Measurements from ENCODE around the gene KIAA1549. TPM values are rescaled to one million over a fixed set of nuclear protein-coding genes. Genes with fewer than 3 reads are reported as not detected.
"Not testable (repeated sequence)": the region's sequence is repeated elsewhere in the genome, so short reads cannot be mapped to it uniquely, and the experiment has no call there.

Gene KIAA1549
- total and polyA plus RNA-seq, 4 donors = 0.13 to 0.89 (median 0.42) TPM

- no peak for DNase-seq (ENCODE audit: low spot score)
- no peak for TF ChIP-seq NR2F2 (IDR thresholded peaks at IDR 0.05)
- no peak for TF ChIP-seq FOXA1 (IDR thresholded peaks at IDR 0.05)
- TF ChIP-seq ATF3 (IDR thresholded peaks at IDR 0.05) = no peak
- TF ChIP-seq RAD21 (IDR thresholded peaks at IDR 0.05) = no peak
- TF ChIP-seq, protein P1, sequence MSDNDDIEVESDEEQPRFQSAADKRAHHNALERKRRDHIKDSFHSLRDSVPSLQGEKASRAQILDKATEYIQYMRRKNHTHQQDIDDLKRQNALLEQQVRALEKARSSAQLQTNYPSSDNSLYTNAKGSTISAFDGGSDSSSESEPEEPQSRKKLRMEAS (IDR thresholded peaks at IDR 0.05) = no peak
- TF ChIP-seq, protein P2, sequence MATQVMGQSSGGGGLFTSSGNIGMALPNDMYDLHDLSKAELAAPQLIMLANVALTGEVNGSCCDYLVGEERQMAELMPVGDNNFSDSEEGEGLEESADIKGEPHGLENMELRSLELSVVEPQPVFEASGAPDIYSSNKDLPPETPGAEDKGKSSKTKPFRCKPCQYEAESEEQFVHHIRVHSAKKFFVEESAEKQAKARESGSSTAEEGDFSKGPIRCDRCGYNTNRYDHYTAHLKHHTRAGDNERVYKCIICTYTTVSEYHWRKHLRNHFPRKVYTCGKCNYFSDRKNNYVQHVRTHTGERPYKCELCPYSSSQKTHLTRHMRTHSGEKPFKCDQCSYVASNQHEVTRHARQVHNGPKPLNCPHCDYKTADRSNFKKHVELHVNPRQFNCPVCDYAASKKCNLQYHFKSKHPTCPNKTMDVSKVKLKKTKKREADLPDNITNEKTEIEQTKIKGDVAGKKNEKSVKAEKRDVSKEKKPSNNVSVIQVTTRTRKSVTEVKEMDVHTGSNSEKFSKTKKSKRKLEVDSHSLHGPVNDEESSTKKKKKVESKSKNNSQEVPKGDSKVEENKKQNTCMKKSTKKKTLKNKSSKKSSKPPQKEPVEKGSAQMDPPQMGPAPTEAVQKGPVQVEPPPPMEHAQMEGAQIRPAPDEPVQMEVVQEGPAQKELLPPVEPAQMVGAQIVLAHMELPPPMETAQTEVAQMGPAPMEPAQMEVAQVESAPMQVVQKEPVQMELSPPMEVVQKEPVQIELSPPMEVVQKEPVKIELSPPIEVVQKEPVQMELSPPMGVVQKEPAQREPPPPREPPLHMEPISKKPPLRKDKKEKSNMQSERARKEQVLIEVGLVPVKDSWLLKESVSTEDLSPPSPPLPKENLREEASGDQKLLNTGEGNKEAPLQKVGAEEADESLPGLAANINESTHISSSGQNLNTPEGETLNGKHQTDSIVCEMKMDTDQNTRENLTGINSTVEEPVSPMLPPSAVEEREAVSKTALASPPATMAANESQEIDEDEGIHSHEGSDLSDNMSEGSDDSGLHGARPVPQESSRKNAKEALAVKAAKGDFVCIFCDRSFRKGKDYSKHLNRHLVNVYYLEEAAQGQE (IDR thresholded peaks at IDR 0.05) = no peak
- TF ChIP-seq HNF4A (conservative IDR thresholded peaks at IDR 0.05) = no peak
- TF ChIP-seq ZBTB33 (IDR thresholded peaks at IDR 0.05) = no peak
- TF ChIP-seq TAF1 (conservative IDR thresholded peaks at IDR 0.05) = no peak
- TF ChIP-seq SP1 (IDR thresholded peaks at IDR 0.05) = no peak
- no peak for TF ChIP-seq RXRA (IDR thresholded peaks at IDR 0.05)
- TF ChIP-seq YY1 (IDR thresholded peaks at IDR 0.05) = no peak
- TF ChIP-seq JUND (IDR thresholded peaks at IDR 0.05) = no peak
- no peak for TF ChIP-seq FOXA2 (IDR thresholded peaks at IDR 0.05)
- no peak overlapping the region for H3K9ac ChIP-seq (ENCODE audit: low read depth in 1 of 2, low read length in 2 of 2)
- H3K4me1 ChIP-seq (ENCODE audit: control insufficient read depth in 4 of 4, insufficient read depth in 4 of 4, low read length in 3 of 4) = no peaks in the 10 kb centered on the region
- peaks cover 0 to 6% (median 0%) of the 10 kb centered on the region in 4 donors for H3K27me3 ChIP-seq (ENCODE audit: control insufficient read depth in 4 of 4, insufficient read depth in 4 of 4, low read length in 3 of 4)
- 80% methylated on average over 5 of the region's 5 CpGs for WGBS
- H3K36me3 ChIP-seq (ENCODE audit: control insufficient read depth in 4 of 4, insufficient read depth in 3 of 4, low read depth in 1 of 4, low read length in 3 of 4) = no peaks in the 10 kb centered on the region
- H3K9me3 ChIP-seq (ENCODE audit: control insufficient read depth in 4 of 4, low read length in 3 of 4) = no peaks in the 10 kb centered on the region
- no peak overlapping the region for H3K4me3 ChIP-seq (ENCODE audit: low read depth in 1 of 3, low read length in 3 of 3)
- no peak overlapping the region for H3K27ac ChIP-seq (ENCODE audit: low read depth in 1 of 2, low read length in 2 of 2)
Observed at GRCh38 chr7:138798836-138799235, 182.4 kb downstream of the KIAA1549 start.

DNA sequence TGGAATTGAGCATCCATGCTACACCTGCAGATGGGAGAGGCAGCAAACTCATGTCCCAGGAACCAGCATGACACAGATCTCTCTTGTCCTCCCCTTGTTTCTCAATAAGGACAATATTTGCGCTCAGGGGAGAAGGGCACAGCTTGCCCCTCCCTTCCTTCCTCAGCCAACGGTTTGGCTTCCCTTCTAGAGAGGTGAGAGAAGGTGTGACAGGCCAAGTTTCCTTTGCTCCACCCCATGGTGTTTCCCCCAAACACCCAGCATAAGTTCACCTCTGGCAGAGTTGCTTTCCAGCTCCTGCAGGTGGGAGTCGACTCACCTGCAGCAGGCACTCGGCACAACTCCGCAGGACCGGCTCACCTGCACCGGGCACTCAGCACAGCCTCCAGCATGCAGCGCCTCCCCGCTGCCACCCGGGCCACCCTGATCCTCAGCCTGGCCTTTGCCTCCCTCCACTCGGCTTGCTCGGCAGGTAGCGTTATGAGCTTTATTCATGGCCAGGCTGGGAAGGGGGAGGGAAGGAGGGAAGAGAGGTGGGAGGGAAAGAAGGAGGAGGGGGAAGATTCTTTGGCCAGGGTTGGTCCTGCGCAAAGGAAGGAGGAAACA, 183.4 kb downstream of the KIAA1549 start, which contains the start of the genes ATP6V0A4 and TMEM213:
Gene ATP6V0A4 (minus strand): TSS at position 482 of the 606 bp plus-strand sequence. CDS start 26,949 bp downstream, outside the sequence.
Gene TMEM213 (plus strand): TSS at position 280 of the 606 bp plus-strand sequence. CDS start 111 bp downstream, at position 391.
- DNase-seq (ENCODE audit: low spot score) = no peak
- Histone ChIP-seq H3K4me3 (ENCODE audit: low read depth in 1 of 3, low read length in 3 of 3) (no peak within 1 kb of the TSS), H3K9me3 (ENCODE audit: control insufficient read depth in 4 of 4, low read length in 3 of 4) (no peaks in the 10 kb centered on the region), H3K9ac (ENCODE audit: low read depth in 1 of 2, low read length in 2 of 2) (no peak within 1 kb of the TSS), H3K27ac (ENCODE audit: low read depth in 1 of 2, low read length in 2 of 2) (no peak within 1 kb of the TSS), H3K36me3 (ENCODE audit: control insufficient read depth in 4 of 4, insufficient read depth in 3 of 4, low read depth in 1 of 4, low read length in 3 of 4) (no peaks in the 10 kb centered on the region), H3K4me1 (ENCODE audit: control insufficient read depth in 4 of 4, insufficient read depth in 4 of 4, low read length in 3 of 4) (no peaks in the 10 kb centered on the region), H3K27me3 (ENCODE audit: control insufficient read depth in 4 of 4, insufficient read depth in 4 of 4, low read length in 3 of 4) (peaks cover 0 to 7% (median 0%) of the 10 kb centered on the region in 4 donors)
- no peak for TF ChIP-seq EGR1 (IDR thresholded peaks at IDR 0.05; ENCODE audit: low read depth in 2 of 2)
- TF ChIP-seq YY1 (IDR thresholded peaks at IDR 0.05) = no peak
- no peak for TF ChIP-seq GABPA (IDR thresholded peaks at IDR 0.05 in 1 of 2, conservative IDR thresholded peaks at IDR 0.05 in 1 of 2)
- no peak for TF ChIP-seq HNF4A (conservative IDR thresholded peaks at IDR 0.05)
- TF ChIP-seq, protein P1 (IDR thresholded peaks at IDR 0.05) = no peak
- TF ChIP-seq FOXA2 (IDR thresholded peaks at IDR 0.05) = no peak
- TF ChIP-seq ZBTB33 (IDR thresholded peaks at IDR 0.05) = no peak
- no peak for TF ChIP-seq JUND (IDR thresholded peaks at IDR 0.05)
- no peak for TF ChIP-seq FOXA1 (IDR thresholded peaks at IDR 0.05)
- no peak for TF ChIP-seq ATF3 (IDR thresholded peaks at IDR 0.05)
- no peak for TF ChIP-seq TAF1 (conservative IDR thresholded peaks at IDR 0.05)
- no peak for TF ChIP-seq HNF4G (IDR thresholded peaks at IDR 0.05)
- 26% methylated on average over 14 of the region's 14 CpGs for WGBS

DNA sequence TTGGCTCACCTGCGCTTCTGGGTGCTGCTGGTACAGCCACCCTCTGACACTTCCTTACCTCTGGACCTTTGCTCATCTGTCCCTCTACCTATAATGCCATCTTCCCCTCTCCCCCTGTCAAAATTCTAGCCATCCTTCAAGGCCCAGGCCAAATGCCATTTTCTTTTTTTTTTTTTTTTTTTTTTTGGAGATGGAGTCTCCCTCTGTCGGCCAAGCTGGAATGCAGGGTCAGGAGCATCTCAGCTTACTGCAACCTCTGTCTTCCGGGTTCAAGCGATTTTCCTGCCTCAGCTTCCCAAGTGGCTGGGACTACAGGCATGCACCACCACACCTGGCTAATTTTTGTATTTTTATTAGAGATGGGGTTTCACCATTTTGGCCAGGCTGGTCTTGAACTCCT, 184.1 kb downstream of the KIAA1549 start:
- H3K36me3 ChIP-seq (ENCODE audit: control insufficient read depth in 4 of 4, insufficient read depth in 3 of 4, low read depth in 1 of 4, low read length in 3 of 4); H3K27ac ChIP-seq (ENCODE audit: low read depth in 1 of 2, low read length in 2 of 2); DNase-seq (ENCODE audit: low spot score); H3K9ac ChIP-seq (ENCODE audit: low read depth in 1 of 2, low read length in 2 of 2); H3K9me3 ChIP-seq (ENCODE audit: control insufficient read depth in 4 of 4, low read length in 3 of 4); H3K27me3 ChIP-seq (ENCODE audit: control insufficient read depth in 4 of 4, insufficient read depth in 4 of 4, low read length in 3 of 4); H3K4me1 ChIP-seq (ENCODE audit: control insufficient read depth in 4 of 4, insufficient read depth in 4 of 4, low read length in 3 of 4); H3K4me3 ChIP-seq (ENCODE audit: low read depth in 1 of 3, low read length in 3 of 3): not testable (repeated sequence)
- WGBS = 80% methylated on average over 4 of the region's 4 CpGs
